GM19395 (cell line): ENCODE results near the gene EIF4G3.
"Not testable (repeated sequence)": the region's sequence is repeated elsewhere in the genome, so short reads cannot be mapped to it uniquely, and the experiment has no call there.

Experiments used
- ATAC-seq: cut with Tn5 transposase; IDR thresholded peaks from one replicate; pipeline ENCODE4 v1.9.1; 2021; ENCODE audit warnings: mild to moderate bottlenecking, moderate library complexity; ENCODE audit not compliant: unreplicated experiment

The EIF4G3 gene

GRCh38 chr1:21185221-21185731 is 8.6 kb upstream of the EIF4G3 start:
- ATAC-seq = no peak

- no peak for ATAC-seq
Observed at GRCh38 chr1:21184276-21184675, 7.6 kb upstream of the EIF4G3 start.

GRCh38 chr1:21182181-21182731 is 5.6 kb upstream of the EIF4G3 start:
- ATAC-seq = no peak

- ATAC-seq = not testable (repeated sequence)
Observed at GRCh38 chr1:21178271-21178670, 1.6 kb upstream of the EIF4G3 start.

GRCh38 chr1:21175670-21176581 is 771 bp downstream of the EIF4G3 start:
- ATAC-seq = peak; percentile 25

GRCh38 chr1:21175324-21175669 is 1.4 kb downstream of the EIF4G3 start:
- no peak for ATAC-seq

- ATAC-seq = no peak
Observed at GRCh38 chr1:21174654-21175323, 1.9 kb downstream of the EIF4G3 start.

- ATAC-seq = no peak
Observed at GRCh38 chr1:21174230-21174629, 2.5 kb downstream of the EIF4G3 start.

- ATAC-seq = not testable (repeated sequence)
Observed at GRCh38 chr1:21173096-21173495, 3.6 kb downstream of the EIF4G3 start.

- not testable (repeated sequence) for ATAC-seq
Observed at GRCh38 chr1:21170837-21171236, 5.9 kb downstream of the EIF4G3 start.

GRCh38 chr1:21168444-21168843 is 8.3 kb downstream of the EIF4G3 start:
- ATAC-seq = no peak

GRCh38 chr1:21165646-21166045 is 11.1 kb downstream of the EIF4G3 start:
- no peak for ATAC-seq

- ATAC-seq = no peak
Observed at GRCh38 chr1:21165076-21165475, 11.6 kb downstream of the EIF4G3 start.

- ATAC-seq = no peak
Observed at GRCh38 chr1:21164266-21164665, 12.4 kb downstream of the EIF4G3 start.

- no peak for ATAC-seq
Observed at GRCh38 chr1:21162740-21163464, 13.8 kb downstream of the EIF4G3 start.

- ATAC-seq = no peak
Observed at GRCh38 chr1:21161842-21162241, 14.9 kb downstream of the EIF4G3 start.

GRCh38 chr1:21160263-21160796 is 16.4 kb downstream of the EIF4G3 start:
- ATAC-seq = no peak

- ATAC-seq = no peak
Observed at GRCh38 chr1:21157868-21158267, 18.8 kb downstream of the EIF4G3 start.

GRCh38 chr1:21157054-21157453 is 19.6 kb downstream of the EIF4G3 start:
- ATAC-seq = no peak

GRCh38 chr1:21156019-21156418 is 20.7 kb downstream of the EIF4G3 start:
- no peak for ATAC-seq

GRCh38 chr1:21154717-21155116 is 22.0 kb downstream of the EIF4G3 start:
- no peak for ATAC-seq
